HG03520 (cell line): ENCODE measurements around the gene PCP4.

Source experiments
- ATAC-seq: cut with Tn5 transposase; IDR thresholded peaks from one replicate; pipeline ENCODE4 v1.9.1; 2021; ENCODE audit warnings: mild to moderate bottlenecking, moderate library complexity; ENCODE audit not compliant: unreplicated experiment

Gene PCP4

GRCh38 chr21:39915881-39916280 lies 48.6 kb downstream of the PCP4 start:
- no peak for ATAC-seq

- ATAC-seq, result no peak
Observed at GRCh38 chr21:39918558-39918957, 51.3 kb downstream of the PCP4 start.

DNA sequence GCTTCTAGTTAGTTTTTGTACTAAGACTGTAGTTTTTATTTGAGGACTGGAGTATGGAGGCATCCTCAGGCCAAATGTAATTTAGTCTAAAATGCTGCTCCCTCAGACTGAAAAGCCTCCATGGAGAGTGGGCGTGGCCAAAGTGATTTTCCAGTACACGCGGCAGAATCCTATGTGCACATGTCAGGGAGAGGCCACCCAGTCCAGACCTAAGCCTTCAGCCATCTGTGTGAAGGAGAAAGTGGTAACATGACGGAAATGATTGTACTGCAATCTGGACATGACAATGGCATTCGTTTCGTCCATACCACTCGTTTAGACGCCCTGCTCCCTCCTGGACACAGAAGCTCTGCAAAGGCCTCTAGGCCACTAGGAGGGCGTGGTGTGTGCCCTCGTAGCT lies 56.2 kb downstream of the PCP4 start:
- ATAC-seq, result no peak

GRCh38 chr21:39924577-39925308 lies 57.5 kb downstream of the PCP4 start:
- ATAC-seq, result no peak

DNA sequence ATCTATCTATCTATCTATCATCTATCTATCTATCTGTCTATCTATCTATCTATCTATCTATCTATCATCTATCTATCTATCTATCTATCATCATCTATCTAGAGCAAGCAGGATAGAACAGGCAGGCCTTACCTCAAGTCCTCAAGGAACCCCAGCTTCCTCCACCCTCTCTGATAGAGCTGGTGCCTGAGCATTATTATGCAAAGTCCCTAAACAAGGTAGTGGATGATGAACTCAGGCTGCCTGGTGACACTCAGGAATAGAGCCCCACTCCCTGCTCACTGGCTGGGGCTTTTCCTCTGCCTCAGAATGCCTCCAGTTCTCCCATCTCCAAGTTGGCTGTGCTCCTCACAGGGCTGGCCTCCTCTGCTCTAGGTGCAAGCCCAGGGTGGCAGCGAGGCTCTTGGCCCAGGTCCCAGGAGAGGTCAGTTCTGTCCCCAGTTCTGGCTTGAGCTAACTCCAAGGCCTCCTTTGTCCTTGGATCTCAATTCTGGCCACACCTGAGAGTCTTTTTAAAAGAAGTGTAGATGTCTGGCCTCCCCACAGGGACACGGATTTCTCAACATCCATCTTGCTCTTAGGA lies 60.2 kb downstream of the PCP4 start:
- ATAC-seq, result no peak

GRCh38 chr21:39932335-39932734 lies 65.1 kb downstream of the PCP4 start:
- ATAC-seq, result no peak

- no peak for ATAC-seq
Observed at GRCh38 chr21:39934895-39935294, 67.7 kb downstream of the PCP4 start.

DNA sequence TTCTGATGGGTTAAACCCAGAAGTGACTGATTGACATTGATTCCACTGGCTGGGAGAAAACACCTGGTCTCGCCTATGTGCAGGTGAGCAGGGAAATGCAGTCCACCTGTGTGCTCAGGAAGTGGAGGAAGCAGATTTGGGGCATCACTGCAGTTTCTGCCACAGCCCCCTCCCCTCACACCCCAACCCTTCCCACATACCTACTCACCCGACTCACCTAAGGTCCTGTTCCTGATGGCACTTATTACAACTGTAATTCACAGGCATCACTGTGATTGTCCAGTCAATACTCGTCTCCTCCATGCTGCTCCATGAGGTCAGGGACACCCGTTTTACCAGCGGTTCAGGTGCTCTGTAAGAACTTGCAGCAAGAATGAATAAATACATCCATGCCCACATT lies 68.5 kb downstream of the PCP4 start:
- no peak for ATAC-seq

DNA sequence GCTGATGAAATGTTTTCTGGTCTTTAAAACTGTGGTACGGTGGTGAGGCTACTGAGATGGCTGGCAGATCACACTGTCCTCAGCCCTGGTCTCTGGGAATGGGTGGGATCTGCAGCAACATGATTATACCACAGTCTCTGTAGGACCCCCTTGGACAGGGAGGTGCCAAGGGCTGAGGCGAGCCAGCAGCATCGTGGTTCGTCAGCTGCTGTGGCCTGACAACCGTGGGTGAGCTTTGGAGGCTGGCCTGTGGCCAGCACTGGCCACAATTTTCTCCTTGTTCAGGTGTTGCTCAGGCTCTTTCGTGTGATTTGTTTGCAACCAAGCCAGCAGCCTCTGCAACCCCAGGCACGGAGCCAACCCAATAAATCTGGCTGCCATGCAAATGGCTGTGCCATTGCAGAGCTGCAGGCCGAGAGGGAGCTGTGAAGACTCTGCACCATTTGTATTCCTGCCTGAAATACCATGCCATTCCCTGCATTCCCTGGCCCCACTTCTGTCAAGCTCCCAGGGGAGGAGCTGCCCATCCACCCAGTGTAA lies 70.9 kb downstream of the PCP4 start:
- ATAC-seq, result no peak

- no peak for ATAC-seq
Observed at GRCh38 chr21:39946199-39946598, 79.0 kb downstream of the PCP4 start.

- ATAC-seq, result no peak
Observed at GRCh38 chr21:39947031-39947430, 79.8 kb downstream of the PCP4 start.

GRCh38 chr21:39951183-39952101 lies 84.2 kb downstream of the PCP4 start:
- ATAC-seq, result no peak

- no peak for ATAC-seq
Observed at GRCh38 chr21:39952265-39952664, 85.0 kb downstream of the PCP4 start.

- no peak for ATAC-seq
Observed at GRCh38 chr21:39954570-39954969, 87.3 kb downstream of the PCP4 start.

- ATAC-seq, result no peak
Observed at GRCh38 chr21:39955326-39955725, 88.1 kb downstream of the PCP4 start.

DNA sequence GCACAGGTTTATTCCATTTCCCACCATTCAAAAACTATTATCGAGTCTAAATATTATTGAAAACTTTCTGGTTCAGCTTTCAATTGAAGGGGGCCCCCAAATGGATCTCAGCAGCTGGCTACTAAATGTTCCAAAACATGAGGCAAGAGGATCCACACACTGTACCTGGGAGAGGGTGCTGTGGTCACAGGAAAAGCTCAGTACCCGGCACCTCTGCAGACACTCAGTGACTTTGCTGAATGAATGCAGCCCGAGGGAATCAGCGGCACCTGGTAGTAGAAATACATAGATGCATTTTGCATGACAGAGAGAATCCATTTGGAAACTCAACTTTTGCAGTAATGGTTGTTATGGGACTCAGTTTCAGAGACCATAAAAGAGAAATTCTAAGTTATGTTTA lies 89.3 kb downstream of the PCP4 start:
- ATAC-seq, result no peak

DNA sequence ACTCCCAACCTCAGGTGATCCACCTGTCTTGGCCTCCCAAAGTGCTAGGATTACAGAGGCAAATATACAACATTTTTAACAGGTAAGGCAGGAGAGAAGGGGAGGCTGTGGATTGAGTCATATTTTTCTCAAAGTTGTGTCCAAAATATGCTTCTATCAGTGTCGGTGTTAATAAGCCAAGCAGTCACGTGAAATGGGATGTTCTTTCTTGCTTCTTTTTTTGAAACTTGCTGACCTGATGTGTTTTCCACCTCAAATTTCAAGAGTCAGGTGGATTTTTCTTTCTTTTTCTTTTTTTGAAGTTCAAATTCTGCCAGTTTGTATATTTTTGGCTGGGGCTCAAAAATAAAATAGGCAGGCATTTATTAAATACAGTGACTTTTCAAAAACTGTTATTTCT lies 91.5 kb downstream of the PCP4 start:
- no peak for ATAC-seq

GRCh38 chr21:39961251-39961650 lies 94.0 kb downstream of the PCP4 start:
- no peak for ATAC-seq

GRCh38 chr21:39965026-39965425 lies 97.8 kb downstream of the PCP4 start:
- ATAC-seq, result no peak

- no peak for ATAC-seq
Observed at GRCh38 chr21:39966786-39967185, 99.5 kb downstream of the PCP4 start.

DNA sequence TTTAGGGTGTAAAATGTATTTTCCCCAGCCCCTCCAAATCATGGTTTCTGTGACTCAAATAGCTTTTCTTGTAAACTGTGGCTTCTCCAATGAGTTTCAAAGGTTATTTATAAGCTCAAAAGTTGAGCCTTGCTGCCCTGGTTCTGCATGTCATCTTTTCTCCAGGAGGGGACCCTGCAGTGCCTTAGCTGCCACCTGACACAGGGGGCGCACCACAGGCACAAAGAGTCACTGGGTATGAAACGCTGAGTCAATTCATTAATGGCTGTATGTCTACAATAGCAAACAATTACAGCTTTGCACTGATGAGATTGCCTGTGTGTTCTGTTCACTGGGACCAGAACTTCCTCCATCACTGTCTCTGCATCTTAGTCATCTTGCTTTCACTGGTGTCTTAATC lies 100.8 kb downstream of the PCP4 start:
- no peak for ATAC-seq
